Endothelial cell of umbilical vein (primary cell): Measurements from ENCODE around the gene NPC1L1. TPM values are rescaled to one million over a fixed set of nuclear protein-coding genes. Genes with fewer than 3 reads are reported as not detected.

Experiments
- BruUV-seq: library from RNA; stranded (reverse); fragments of 400-500 nt; replicated peaks from 2 replicates; lab custom pipeline; 2021; lab: Mats Ljungman, UMichigan
- CTCF ChIA-PET: fragments of 300-600, 350-600 bp; sonication (Branson Sonifier 250); formaldehyde crosslinking; loops from one replicate; lab custom pipeline; 2021; ENCODE audit warnings: antibody characterized with exemption, inconsistent platforms; lab: Charles Lee
- POLR2A ChIA-PET: fragments of 300-600, 350-600 bp; sonication (Branson Sonifier 250); formaldehyde crosslinking; loops from one replicate; lab custom pipeline; 2021; ENCODE audit warnings: antibody characterized with exemption, inconsistent platforms; lab: Charles Lee
- DNase-seq: peaks from one replicate; pipeline ENCODE4 v3.0.0-alpha.2; 2011; ENCODE audit warnings: low read depth, low spot score
- FAIRE-seq: peaks from 2 replicates; lab custom pipeline; 2011; peaks lifted over from hg19 to GRCh38; lab: Jason Lieb, UNC
- H2AFZ ChIP-seq: 2 replicates; pipeline ENCODE4 v1.6.0; 2012; ENCODE audit warnings: low read depth, low read length, control low read depth, inconsistent platforms
- H3K27ac ChIP-seq: 2 replicates; pipeline ENCODE4 v1.5.1; 2011; ENCODE audit warnings: low read depth, mild to moderate bottlenecking, control low read depth, low read length, moderate library complexity; ENCODE audit not compliant: insufficient read depth
- H3K27me3 ChIP-seq, 2 experiments: 2 replicates each; pipeline versions ENCODE4 v1.6.0 to v1.6.1; 2011; ENCODE audit warnings: low read length in 2 of 2, mixed read lengths in 1 of 2; ENCODE audit not compliant: control insufficient read depth in 2 of 2, insufficient read depth in 2 of 2
- H3K36me3 ChIP-seq, 2 experiments: 2 replicates in 1 of 2; 3 replicates in 1 of 2; pipeline ENCODE4 v1.5.1; 2011; ENCODE audit warnings: low read length in 2 of 2, mild to moderate bottlenecking in 1 of 2, moderate library complexity in 1 of 2; ENCODE audit not compliant: control insufficient read depth in 2 of 2, insufficient read depth in 2 of 2; ENCODE audit errors: extremely low read depth in 1 of 2
- H3K4me1 ChIP-seq: 3 replicates; pipeline ENCODE4 v1.5.1; 2011; ENCODE audit warnings: mild to moderate bottlenecking, low read length; ENCODE audit not compliant: control insufficient read depth, insufficient read depth; ENCODE audit errors: extremely low read depth
- H3K4me2 ChIP-seq: 2 replicates; pipeline ENCODE4 v1.6.1; 2011; ENCODE audit warnings: low read length, control low read depth, mixed read lengths; ENCODE audit not compliant: insufficient read depth
- H3K4me3 ChIP-seq, 3 experiments: fragments of 200-600 bp in 1 of 3; sonication (generic), shearing (Covaris generic) in 1 of 3; replicated peaks in 1 of 3; 2 replicates each; pipeline ENCODE4 v1.5.1; 2011 to 2016; ENCODE audit warnings: control low read depth in 3 of 3, low read length in 3 of 3, mild to moderate bottlenecking in 2 of 3, inconsistent platforms in 1 of 3, low read depth in 1 of 3, moderate library complexity in 1 of 3; ENCODE audit not compliant: insufficient read depth in 1 of 3
- H3K79me2 ChIP-seq: 2 replicates; pipeline ENCODE4 v1.6.0; 2012; ENCODE audit warnings: low read length, inconsistent platforms; ENCODE audit not compliant: control insufficient read depth, insufficient read depth
- H3K9ac ChIP-seq: replicated peaks from 2 replicates; pipeline ENCODE3; 2011; ENCODE audit warnings: low read length, control low read depth; ENCODE audit not compliant: insufficient read depth; ENCODE audit errors: extremely low read depth
- H3K9me1 ChIP-seq: replicated peaks from 3 replicates; pipeline ENCODE4 v1.6.0; 2011; ENCODE audit warnings: mild to moderate bottlenecking, low read length; ENCODE audit not compliant: control insufficient read depth, insufficient read depth; ENCODE audit errors: extremely low read depth
- H3K9me3 ChIP-seq: replicated peaks from 2 replicates; pipeline ENCODE4 v1.5.1; 2012; ENCODE audit warnings: low read length, inconsistent platforms; ENCODE audit not compliant: control insufficient read depth, insufficient read depth
- H4K20me1 ChIP-seq: replicated peaks from 2 replicates; pipeline ENCODE3; 2011; ENCODE audit warnings: mild to moderate bottlenecking, low read length; ENCODE audit not compliant: control insufficient read depth, insufficient read depth; ENCODE audit errors: extremely low read depth
- EZH2 ChIP-seq: IDR thresholded peaks from 2 replicates; pipeline ENCODE4 v1.6.1; 2012; ENCODE audit warnings: borderline replicate concordance, low read depth, mild to moderate bottlenecking, moderate library complexity, low read length, inconsistent platforms; ENCODE audit not compliant: severe bottlenecking
- FOS ChIP-seq: IDR thresholded peaks from 2 replicates; pipeline ENCODE4 v1.6.1; 2011; ENCODE audit warnings: mild to moderate bottlenecking, low read length, moderate library complexity, borderline replicate concordance; ENCODE audit not compliant: insufficient read depth
- GATA2 ChIP-seq: IDR thresholded peaks from 2 replicates; pipeline ENCODE4 v1.7.0; 2011; ENCODE audit warnings: low read depth, mild to moderate bottlenecking, moderate library complexity, mixed read lengths, low read length; ENCODE audit not compliant: insufficient read length, insufficient read depth
- JUN ChIP-seq: IDR thresholded peaks from 2 replicates; pipeline ENCODE4 v1.6.1; 2011; ENCODE audit warnings: borderline replicate concordance, low read depth; ENCODE audit not compliant: insufficient read length, insufficient read depth
- MYC ChIP-seq: IDR thresholded peaks from one replicate; pipeline ENCODE4 v1.6.1; 2011; ENCODE audit warnings: mild to moderate bottlenecking, low read depth, low read length
- POLR2A ChIP-seq: IDR thresholded peaks from 2 replicates; pipeline ENCODE4 v1.6.1; 2012; ENCODE audit warnings: low read depth, mild to moderate bottlenecking, control low read depth, low read length
- POLR2AphosphoS5 ChIP-seq: IDR thresholded peaks from 2 replicates; pipeline ENCODE4 v1.6.1; 2012; ENCODE audit warnings: low read depth, mild to moderate bottlenecking, control low read depth, low read length, moderate library complexity; ENCODE audit not compliant: insufficient read depth
- dilution Hi-C: fragments of 300-500 bp; cut with MboI; formaldehyde crosslinking; loops from one replicate; pipeline ENCODE4 v1.15.0; 2019; ENCODE audit warnings: low sequenced_read_pairs; ENCODE audit not compliant: extremely low pct_ligation_motif_present
- intact Hi-C: fragments of 100-400 bp; cut with micrococcal nuclease; formaldehyde crosslinking; loops from one replicate; pipeline ENCODE4 v1.10.0; 2022
- polyA plus RNA-seq, 4 experiments: library from polyadenylated mRNA; depleted of rRNA in 3 of 4; stranded (reverse) in 3 of 4; unstranded in 1 of 4; fragments of >200 nt; gene quantifications; 2 replicates each; pipeline versions ENCODE4 v1.2.1 to v1.2.3, GENCODE V29; 2011 to 2012; ENCODE audit warnings: missing spikeins in 1 of 4
- total RNA-seq: library from RNA; stranded (reverse); gene quantifications from 2 replicates; pipeline ENCODE4 v1.2.3, GENCODE V29; 2021
- TF ChIP-seq, protein P1 (sequence below): IDR thresholded peaks from 2 replicates; pipeline ENCODE4 v1.6.1; 2011; ENCODE audit not compliant: insufficient read depth, insufficient read length
- TF ChIP-seq, protein P2 (sequence below), 2 donors: IDR thresholded peaks; 1 replicate in 1 of 2; 2 replicates in 1 of 2; pipeline ENCODE4 v1.5.1; 2011; ENCODE audit warnings: low read length in 2 of 2, mild to moderate bottlenecking in 2 of 2, moderate library complexity in 2 of 2, control low read depth in 1 of 2, inconsistent platforms in 1 of 2, low read depth in 1 of 2; ENCODE audit not compliant: insufficient read depth in 1 of 2; ENCODE audit errors: extremely low read depth in 1 of 2

The NPC1L1 gene
- total and polyA plus RNA-seq, 2 donors (not counting 3 experiments of a cell fraction or from before 2014, with no cell fraction given): not detected

DNA sequence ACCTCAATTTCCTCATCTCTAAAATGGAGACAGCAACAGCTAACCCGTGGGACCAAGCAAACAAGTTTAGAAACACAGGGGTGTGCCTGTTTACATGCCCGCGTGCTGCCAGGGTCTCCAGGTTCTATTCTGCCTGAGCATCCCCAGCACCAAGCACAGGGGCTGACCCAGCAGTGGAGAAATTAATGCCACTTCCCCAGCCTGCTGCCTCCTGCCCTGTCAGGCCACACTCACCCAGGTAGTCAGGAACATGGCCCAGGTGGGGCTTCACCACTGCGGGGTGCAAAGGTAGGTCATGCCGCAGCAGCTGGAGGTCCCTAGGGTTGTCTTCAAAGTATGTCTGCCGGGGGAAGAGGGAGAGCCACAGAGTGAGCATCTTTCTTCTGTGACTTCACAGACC, 26.8 kb upstream of the NPC1L1 start:
- Histone ChIP-seq H3K9ac (no peak overlapping the region), H3K27ac (no peak overlapping the region), H2AFZ (no peak overlapping the region), H3K4me3 (no peak overlapping the region), H3K9me1 (no peaks in the 10 kb centered on the region), H3K27me3 (no peaks in the 10 kb centered on the region), H3K4me2 (no peak overlapping the region), H3K79me2 (peaks cover 16% of the 10 kb centered on the region), H3K4me1 (peaks cover 5% of the 10 kb centered on the region), H3K9me3 (no peaks in the 10 kb centered on the region), H3K36me3 (peaks cover 39 to 60% of the 10 kb centered on the region in 2 experiments), H4K20me1 (no peaks in the 10 kb centered on the region)
- ChIA-PET CTCF (interaction anchor here (1.8 to 4.7 kb wide), 2 partner anchors 220 to 327 kb away, joined by 5 to 145 read pairs; no protein-coding TSS in a partner anchor), POLR2A (no interaction called here)
- no TSS peak for BruUV-seq
- TF ChIP-seq MYC (no peak), FOS (no peak), POLR2AphosphoS5 (no peak), GATA2 (no peak), POLR2A (no peak), EZH2 (no peak), JUN (no peak)
- TF ChIP-seq, protein P1, sequence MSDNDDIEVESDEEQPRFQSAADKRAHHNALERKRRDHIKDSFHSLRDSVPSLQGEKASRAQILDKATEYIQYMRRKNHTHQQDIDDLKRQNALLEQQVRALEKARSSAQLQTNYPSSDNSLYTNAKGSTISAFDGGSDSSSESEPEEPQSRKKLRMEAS: no peak
- TF ChIP-seq, protein P2, sequence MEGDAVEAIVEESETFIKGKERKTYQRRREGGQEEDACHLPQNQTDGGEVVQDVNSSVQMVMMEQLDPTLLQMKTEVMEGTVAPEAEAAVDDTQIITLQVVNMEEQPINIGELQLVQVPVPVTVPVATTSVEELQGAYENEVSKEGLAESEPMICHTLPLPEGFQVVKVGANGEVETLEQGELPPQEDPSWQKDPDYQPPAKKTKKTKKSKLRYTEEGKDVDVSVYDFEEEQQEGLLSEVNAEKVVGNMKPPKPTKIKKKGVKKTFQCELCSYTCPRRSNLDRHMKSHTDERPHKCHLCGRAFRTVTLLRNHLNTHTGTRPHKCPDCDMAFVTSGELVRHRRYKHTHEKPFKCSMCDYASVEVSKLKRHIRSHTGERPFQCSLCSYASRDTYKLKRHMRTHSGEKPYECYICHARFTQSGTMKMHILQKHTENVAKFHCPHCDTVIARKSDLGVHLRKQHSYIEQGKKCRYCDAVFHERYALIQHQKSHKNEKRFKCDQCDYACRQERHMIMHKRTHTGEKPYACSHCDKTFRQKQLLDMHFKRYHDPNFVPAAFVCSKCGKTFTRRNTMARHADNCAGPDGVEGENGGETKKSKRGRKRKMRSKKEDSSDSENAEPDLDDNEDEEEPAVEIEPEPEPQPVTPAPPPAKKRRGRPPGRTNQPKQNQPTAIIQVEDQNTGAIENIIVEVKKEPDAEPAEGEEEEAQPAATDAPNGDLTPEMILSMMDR (IDR thresholded peaks at IDR 0.05; ENCODE audit: extremely low read depth in 1 of 2, insufficient read depth in 1 of 2, low read depth in 1 of 2, low read length in 2 of 2): no peak
- dilution Hi-C loops (no loop called here), intact Hi-C loops (loop anchor here (5.0 kb wide), 1 partner anchor 76 kb away; the partner anchor contains the start of gene NUDCD3)
- FAIRE-seq: no peak
- no peak for DNase-seq
